Gastrocnemius medialis (tissue), 4 donors: ENCODE results near the gene SLC1A7.

Experiments
- CTCF ChIP-seq, 5 experiments: fragments of 450-650 bp in 3 of 5; fragments of 200-600 bp in 2 of 5; sonication (generic) in 2 of 5; IDR thresholded peaks in 4 of 5; conservative IDR thresholded peaks in 1 of 5; 1 replicate in 4 of 5; 2 replicates in 1 of 5; pipeline ENCODE4 v1.5.1; 2016 to 2019; ENCODE audit warnings: antibody characterized with exemption in 5 of 5, mild to moderate bottlenecking in 3 of 5, moderate library complexity in 3 of 5
- POLR2A ChIP-seq, 2 donors: fragments of 450-650 bp; IDR thresholded peaks; one replicate each; pipeline ENCODE4 v1.6.1; 2017; ENCODE audit warnings: antibody characterized with exemption in 2 of 2, mild to moderate bottlenecking in 2 of 2, moderate library complexity in 2 of 2

GRCh38 chr1:53062708-53063591 is 79.5 kb downstream of the SLC1A7 start:
- TF ChIP-seq CTCF (IDR thresholded peaks at IDR 0.05 in 4 of 5, conservative IDR thresholded peaks at IDR 0.05 in 1 of 5) (no peak), POLR2A (IDR thresholded peaks at IDR 0.05) (no peak)
